IMR-90 (cell line): ENCODE measurements around the gene GNE. TPM values are rescaled to one million over a fixed set of nuclear protein-coding genes. Genes with fewer than 3 reads are reported as not detected.

Experiments used
- ATAC-seq: fragments of 200-7000 bp; cut with Tn5 transposase; 2 replicates; pipeline ENCODE4 v1.9.1; 2020; ENCODE audit warnings: low read depth, mild to moderate bottlenecking, moderate library complexity
- BruUV-seq: library from RNA; stranded (reverse); fragments of 400-500 nt; replicated peaks from 2 replicates; lab custom pipeline; 2021; lab: Mats Ljungman, UMichigan
- CTCF ChIA-PET: fragments of 300-600 bp; formaldehyde crosslinking; extraction: SDS; loops from one replicate; lab custom pipeline; 2021; ENCODE audit warnings: antibody characterized with exemption; lab: Yijun Ruan, JAX
- POLR2A ChIA-PET: fragments of 300-600 bp; sonication (Branson Sonifier 250); formaldehyde crosslinking; loops from one replicate; lab custom pipeline; 2022; ENCODE audit warnings: antibody characterized with exemption; ENCODE audit not compliant: unreplicated experiment; lab: Charles Lee
- DNase-seq: peaks from one replicate; pipeline ENCODE4 v3.0.0; 2013
- H2AFZ ChIP-seq: replicated peaks from 2 replicates; pipeline ENCODE3; 2013; ENCODE audit warnings: low read length, mild to moderate bottlenecking; ENCODE audit not compliant: poor library complexity
- H2AK5ac ChIP-seq: 2 replicates; pipeline ENCODE4 v1.6.1; 2013; ENCODE audit warnings: low read depth, low read length, inconsistent platforms
- H2AK9ac ChIP-seq: replicated peaks from 2 replicates; pipeline ENCODE3; 2013; ENCODE audit warnings: mild to moderate bottlenecking, low read depth, low read length, moderate library complexity; ENCODE audit not compliant: poor library complexity
- H2BK120ac ChIP-seq: 2 replicates; pipeline ENCODE4 v1.6.1; 2013; ENCODE audit warnings: low read depth, low read length, inconsistent platforms
- H2BK15ac ChIP-seq: 3 replicates; pipeline ENCODE4 v1.6.1; 2013; ENCODE audit warnings: low read depth, low read length, inconsistent platforms
- H2BK20ac ChIP-seq: 2 replicates; pipeline ENCODE4 v1.6.1; 2013; ENCODE audit warnings: low read depth, mild to moderate bottlenecking, inconsistent platforms, low read length, moderate library complexity
- H2BK5ac ChIP-seq: 2 replicates; pipeline ENCODE4 v1.6.1; 2013; ENCODE audit warnings: mild to moderate bottlenecking, low read depth, low read length, inconsistent platforms; ENCODE audit not compliant: poor library complexity, severe bottlenecking
- H3K14ac ChIP-seq: replicated peaks from 2 replicates; pipeline ENCODE4 v1.6.1; 2013; ENCODE audit warnings: low read depth, low read length, inconsistent platforms
- H3K18ac ChIP-seq: 2 replicates; pipeline ENCODE4 v1.6.1; 2013; ENCODE audit warnings: low read depth, low read length, control low read depth
- H3K23ac ChIP-seq: 2 replicates; pipeline ENCODE4 v1.6.1; 2013; ENCODE audit warnings: low read depth, low read length, inconsistent platforms
- H3K27ac ChIP-seq: 2 replicates; pipeline ENCODE4 v1.5.1; 2013; ENCODE audit warnings: mild to moderate bottlenecking, control low read depth, low read length; ENCODE audit not compliant: insufficient read depth
- H3K27me3 ChIP-seq: 2 replicates; pipeline ENCODE4 v1.6.1; 2013; ENCODE audit warnings: low read length; ENCODE audit not compliant: control insufficient read depth, insufficient read depth
- H3K36me3 ChIP-seq: 2 replicates; pipeline ENCODE4 v1.6.1; 2013; ENCODE audit warnings: low read length, mixed read lengths; ENCODE audit not compliant: control insufficient read depth, insufficient read depth
- H3K4ac ChIP-seq: 2 replicates; pipeline ENCODE4 v1.6.1; 2013; ENCODE audit warnings: low read depth, low read length, inconsistent platforms
- H3K4me1 ChIP-seq: 2 replicates; pipeline ENCODE4 v1.6.1; 2013; ENCODE audit warnings: low read length, mixed read lengths; ENCODE audit not compliant: control insufficient read depth, insufficient read depth
- H3K4me2 ChIP-seq: 2 replicates; pipeline ENCODE4 v1.6.1; 2013; ENCODE audit warnings: low read depth, mild to moderate bottlenecking, control low read depth, low read length, moderate library complexity
- H3K4me3 ChIP-seq: 2 replicates; pipeline ENCODE4 v1.5.1; 2013; ENCODE audit warnings: low read depth, mild to moderate bottlenecking, control low read depth, low read length, moderate library complexity; ENCODE audit not compliant: insufficient read depth
- H3K56ac ChIP-seq: 2 replicates; pipeline ENCODE4 v1.6.1; 2013; ENCODE audit warnings: low read length, inconsistent platforms; ENCODE audit not compliant: insufficient read depth; ENCODE audit errors: extremely low read depth
- H3K79me1 ChIP-seq, 2 experiments: 2 replicates each; pipeline ENCODE4 v1.6.1; 2013; ENCODE audit warnings: low read length in 2 of 2, inconsistent platforms in 1 of 2, low read depth in 1 of 2
- H3K9ac ChIP-seq: 2 replicates; pipeline ENCODE4 v1.6.1; 2013; ENCODE audit warnings: low read depth, low read length, control low read depth
- H3K9me1 ChIP-seq: 2 replicates; pipeline ENCODE4 v1.6.1; 2013; ENCODE audit warnings: low read length, inconsistent platforms; ENCODE audit not compliant: insufficient read depth
- H3K9me3 ChIP-seq: 2 replicates; pipeline ENCODE4 v1.6.1; 2013; ENCODE audit warnings: low read length; ENCODE audit not compliant: control insufficient read depth, insufficient read depth
- H4K20me1 ChIP-seq: 2 replicates; pipeline ENCODE4 v1.6.1; 2013; ENCODE audit warnings: low read length, inconsistent platforms; ENCODE audit not compliant: insufficient read depth
- H4K5ac ChIP-seq: 2 replicates; pipeline ENCODE4 v1.6.1; 2013; ENCODE audit warnings: mild to moderate bottlenecking, low read depth, low read length, control low read depth
- H4K8ac ChIP-seq, 2 experiments: 2 replicates each; pipeline ENCODE4 v1.6.1; 2013; ENCODE audit warnings: low read depth in 2 of 2, low read length in 2 of 2, control low read depth in 1 of 2, inconsistent platforms in 1 of 2
- H4K91ac ChIP-seq: 2 replicates; pipeline ENCODE4 v1.6.1; 2013; ENCODE audit warnings: low read depth, low read length, inconsistent platforms; ENCODE audit not compliant: insufficient read depth
- BHLHE40 ChIP-seq: fragments of 150-350 bp; IDR thresholded peaks from 2 replicates; pipeline ENCODE4 v1.6.1; 2016; ENCODE audit warnings: mild to moderate bottlenecking, low read depth, low read length
- CEBPB ChIP-seq: IDR thresholded peaks from 2 replicates; pipeline ENCODE4 v1.6.1; 2012; ENCODE audit warnings: low read depth, low read length, improper control_type of control experiment
- CHD1 ChIP-seq: IDR thresholded peaks from 2 replicates; pipeline ENCODE4 v1.6.1; 2012; ENCODE audit warnings: low read depth, low read length, improper control_type of control experiment
- CTCF ChIP-seq: conservative IDR thresholded peaks from 2 replicates; pipeline ENCODE4 v1.5.1; 2012; ENCODE audit warnings: mild to moderate bottlenecking, low read depth, low read length, improper control_type of control experiment
- ELK1 ChIP-seq: fragments of 150-350 bp; IDR thresholded peaks from 2 replicates; pipeline ENCODE4 v1.6.1; 2016; ENCODE audit warnings: low read depth, mild to moderate bottlenecking, low read length, moderate library complexity, borderline replicate concordance
- FOS ChIP-seq: fragments of 150-350 bp; IDR thresholded peaks from 2 replicates; pipeline ENCODE4 v1.6.1; 2016; ENCODE audit warnings: low read depth, low read length
- MAFK ChIP-seq: IDR thresholded peaks from 2 replicates; pipeline ENCODE4 v1.6.1; 2012; ENCODE audit warnings: low read depth, low read length, improper control_type of control experiment
- MAZ ChIP-seq: IDR thresholded peaks from 2 replicates; pipeline ENCODE4 v1.6.1; 2012; ENCODE audit warnings: low read depth, mild to moderate bottlenecking, low read length, improper control_type of control experiment, moderate library complexity, borderline replicate concordance
- MXI1 ChIP-seq: IDR thresholded peaks from 2 replicates; pipeline ENCODE4 v1.6.1; 2012; ENCODE audit warnings: low read depth, mild to moderate bottlenecking, low read length, moderate library complexity, borderline replicate concordance
- NFE2L2 ChIP-seq: fragments of 150-350 bp; IDR thresholded peaks from 2 replicates; pipeline ENCODE4 v1.6.1; 2016; ENCODE audit warnings: low read depth, mild to moderate bottlenecking, low read length
- POLR2A ChIP-seq: IDR thresholded peaks from 2 replicates; pipeline ENCODE4 v1.6.1; 2012; ENCODE audit warnings: mild to moderate bottlenecking, low read depth, low read length
- RAD21 ChIP-seq: IDR thresholded peaks from 2 replicates; pipeline ENCODE4 v1.6.1; 2012; ENCODE audit warnings: low read length, improper control_type of control experiment
- RCOR1 ChIP-seq: IDR thresholded peaks from 2 replicates; pipeline ENCODE4 v1.6.1; 2012; ENCODE audit warnings: mild to moderate bottlenecking, low read length, improper control_type of control experiment; ENCODE audit not compliant: insufficient replicate concordance
- RFX5 ChIP-seq: IDR thresholded peaks from 2 replicates; pipeline ENCODE4 v1.8.0; 2012; ENCODE audit warnings: low read depth, mild to moderate bottlenecking, low read length, moderate library complexity
- SMC3 ChIP-seq: fragments of 150-350 bp; IDR thresholded peaks from 2 replicates; pipeline ENCODE4 v1.6.1; 2016; ENCODE audit warnings: low read depth, mild to moderate bottlenecking, antibody characterized with exemption, low read length, moderate library complexity
- USF2 ChIP-seq: fragments of 150-350 bp; IDR thresholded peaks from 2 replicates; pipeline ENCODE4 v1.6.1; 2017; ENCODE audit warnings: mild to moderate bottlenecking, antibody characterized with exemption, low read length, low read depth
- WGBS, 2 experiments: methylation state at CpG; one replicate each; pipeline versions ENCODE4 v1.1.5 to v1.1.7; 2013; ENCODE audit warnings: missing lambda C conversion rate in 2 of 2; ENCODE audit not compliant: insufficient read length in 1 of 2; ENCODE audit errors: extremely low coverage in 2 of 2; 5-methylcytosine and 5-hydroxymethylcytosine counted together
- dilution Hi-C: fragments of 300-500 bp; cut with HindIII; formaldehyde crosslinking; loops from one replicate; pipeline ENCODE4 v1.14.3; 2018; ENCODE audit warnings: low sequenced_read_pairs; ENCODE audit not compliant: unreplicated experiment
- in situ Hi-C: fragments of 300-500 bp; cut with MboI; formaldehyde crosslinking; loops from 3 replicates; pipeline ENCODE4 v1.14.3; 2019; ENCODE audit warnings: low sequenced_read_pairs, inconsistent platforms, mixed read lengths
- intact Hi-C: fragments of 100-400 bp; cut with micrococcal nuclease; formaldehyde crosslinking; loops from 2 replicates; pipeline ENCODE4 v1.10.0; 2022
- polyA plus RNA-seq, 3 experiments: library from polyadenylated mRNA; depleted of rRNA; stranded (reverse); fragments of >200 nt; gene quantifications; 2 replicates each; pipeline ENCODE4 v1.2.3, GENCODE V29; 2012; ENCODE audit warnings: low replicate concordance in 1 of 3
- total RNA-seq: library from RNA; depleted of rRNA; stranded (reverse); fragments of >200 nt; gene quantifications from 2 replicates; pipeline ENCODE4 v1.2.3, GENCODE V29; 2012

GNE gene
- total and polyA plus RNA-seq, 2 of the 4 experiments (the other 2 are of a cell fraction): 11.7 to 34.1 TPM

DNA sequence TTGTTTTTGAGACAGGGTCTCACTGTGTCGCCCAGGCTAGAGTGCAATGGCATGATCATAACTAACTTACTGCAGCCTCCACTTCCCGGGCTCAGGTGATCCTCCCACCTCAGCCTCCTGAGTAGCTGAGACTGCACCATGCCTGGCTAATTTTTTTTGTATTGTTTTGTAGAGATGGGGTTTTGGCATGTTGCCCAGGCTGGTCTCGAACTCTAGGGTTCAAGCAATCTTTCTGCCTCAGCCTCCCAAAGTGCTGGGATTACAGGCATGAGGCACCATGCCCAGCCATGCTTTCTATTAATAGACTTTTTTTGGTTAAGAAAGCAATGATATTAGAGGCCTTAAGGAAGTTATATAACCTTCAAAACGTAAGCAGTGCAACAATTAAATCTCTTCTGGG is 44.3 kb downstream of the GNE start:
- H4K5ac ChIP-seq: no peak overlapping the region
- in situ Hi-C loops: no loop called here
- no peak for TF ChIP-seq CEBPB
- TF ChIP-seq FOS: no peak
- TF ChIP-seq MXI1: no peak
- TF ChIP-seq MAFK: no peak
- TF ChIP-seq RFX5: no peak
- no peak for TF ChIP-seq USF2
- TF ChIP-seq POLR2A: no peak
- TF ChIP-seq BHLHE40: no peak
- TF ChIP-seq SMC3: no peak
- TF ChIP-seq CHD1: no peak
- no peak for TF ChIP-seq RCOR1
- TF ChIP-seq NFE2L2: no peak
- TF ChIP-seq MAZ: no peak
- no peak for TF ChIP-seq RAD21
- no peak for TF ChIP-seq CTCF
- no peak for TF ChIP-seq ELK1
- H3K4me1 ChIP-seq: peaks cover 10% of the 10 kb centered on the region
- H3K9me3 ChIP-seq: no peaks in the 10 kb centered on the region
- ATAC-seq (no peak), DNase-seq (no peak)
- H3K23ac ChIP-seq: no peak overlapping the region
- no peak overlapping the region for H3K4me3 ChIP-seq
- H2BK20ac ChIP-seq: no peak overlapping the region
- peaks cover 61% of the 10 kb centered on the region for H3K36me3 ChIP-seq
- no peak overlapping the region for H2BK120ac ChIP-seq
- intact Hi-C loops: loop anchor here (5.0 kb wide), 1 partner anchor 113 kb away; no protein-coding TSS in a partner anchor
- ChIA-PET POLR2A (no interaction called here), CTCF (no interaction called here)
- H2AK9ac ChIP-seq: no peak overlapping the region
- WGBS, 2 experiments: no CpG with 5 or more reads among the region's 4 CpGs
- H3K4ac ChIP-seq: no peak overlapping the region
- no peak overlapping the region for H3K14ac ChIP-seq
- H3K18ac ChIP-seq: no peak overlapping the region
- H4K20me1 ChIP-seq: peaks cover 50% of the 10 kb centered on the region
- no peak overlapping the region for H2BK15ac ChIP-seq
- H3K27me3 ChIP-seq: no peaks in the 10 kb centered on the region
- H2BK5ac ChIP-seq: no peak overlapping the region
- no peak overlapping the region for H4K8ac ChIP-seq
- peaks cover 54 to 83% of the 10 kb centered on the region in 2 experiments for H3K79me1 ChIP-seq
- BruUV-seq: no TSS peak
- H4K91ac ChIP-seq: no peak overlapping the region
- no peak overlapping the region for H3K9ac ChIP-seq
- H3K56ac ChIP-seq: no peak overlapping the region
- no peak overlapping the region for H3K4me2 ChIP-seq
- H2AK5ac ChIP-seq: no peak overlapping the region
- H3K27ac ChIP-seq: peak overlapping the region; percentile 23; the same call in 1 of the 2 replicates
- dilution Hi-C loops: no loop called here
- H2AFZ ChIP-seq: no peak overlapping the region
- peaks cover 29% of the 10 kb centered on the region for H3K9me1 ChIP-seq
